H9 (cell line): ENCODE measurements around the gene THSD4. TPM values are rescaled to one million over a fixed set of nuclear protein-coding genes. Genes with fewer than 3 reads are reported as not detected.

ENCODE experiments used
- DNase-seq: peaks from one replicate; pipeline ENCODE4 v3.0.0-alpha.2; 2017
- H2AFZ ChIP-seq: one replicate; pipeline ENCODE4 v1.6.1; 2013; ENCODE audit warnings: mild to moderate bottlenecking, low read length, control low read depth, moderate library complexity
- H2AK5ac ChIP-seq: 2 replicates; pipeline ENCODE4 v1.6.1; 2013; ENCODE audit warnings: low read length, control low read depth, mixed read lengths; ENCODE audit not compliant: insufficient read length
- H2BK120ac ChIP-seq: one replicate; pipeline ENCODE4 v1.6.1; 2013; ENCODE audit warnings: low read depth, mild to moderate bottlenecking, low read length, control low read depth, inconsistent platforms; ENCODE audit not compliant: poor library complexity, severe bottlenecking
- H2BK12ac ChIP-seq: 2 replicates; pipeline ENCODE4 v1.6.1; 2013; ENCODE audit warnings: low read length, control low read depth, mixed read lengths, low read depth; ENCODE audit not compliant: insufficient read length
- H2BK15ac ChIP-seq: 2 replicates; pipeline ENCODE4 v1.6.1; 2013; ENCODE audit warnings: low read depth, low read length, control low read depth
- H2BK20ac ChIP-seq: one replicate; pipeline ENCODE4 v1.6.1; 2013; ENCODE audit warnings: low read depth, mild to moderate bottlenecking, low read length, control low read depth, inconsistent platforms; ENCODE audit not compliant: poor library complexity, severe bottlenecking
- H2BK5ac ChIP-seq: 2 replicates; pipeline ENCODE4 v1.6.1; 2013; ENCODE audit warnings: low read length, control low read depth, mixed read lengths; ENCODE audit not compliant: insufficient read length
- H3K14ac ChIP-seq: 2 replicates; pipeline ENCODE4 v1.6.1; 2013; ENCODE audit warnings: low read length, control low read depth; ENCODE audit not compliant: insufficient read depth
- H3K18ac ChIP-seq: 2 replicates; pipeline ENCODE4 v1.6.1; 2013; ENCODE audit warnings: low read depth, mild to moderate bottlenecking, mixed read lengths, low read length, control low read depth; ENCODE audit not compliant: insufficient read length
- H3K23ac ChIP-seq: 2 replicates; pipeline ENCODE4 v1.6.1; 2013; ENCODE audit warnings: low read length, control low read depth, mixed read lengths, low read depth; ENCODE audit not compliant: insufficient read length
- H3K23me2 ChIP-seq: 2 replicates; pipeline ENCODE4 v1.6.1; 2013; ENCODE audit warnings: low read depth, mild to moderate bottlenecking, mixed read lengths, low read length, control low read depth; ENCODE audit not compliant: insufficient read length, poor library complexity, severe bottlenecking
- H3K27ac ChIP-seq: 2 replicates; pipeline ENCODE4 v1.5.1; 2013; ENCODE audit warnings: low read length, control low read depth, mixed read lengths, low read depth; ENCODE audit not compliant: insufficient read length
- H3K27me3 ChIP-seq: 2 replicates; pipeline ENCODE4 v1.6.1; 2013; ENCODE audit warnings: low read length, control low read depth, inconsistent platforms; ENCODE audit not compliant: insufficient read depth
- H3K4ac ChIP-seq: 2 replicates; pipeline ENCODE4 v1.6.1; 2013; ENCODE audit warnings: low read depth, mild to moderate bottlenecking, control low read depth, inconsistent platforms, low read length, moderate library complexity
- H3K4me1 ChIP-seq: 2 replicates; pipeline ENCODE4 v1.6.1; 2013; ENCODE audit warnings: low read length, control low read depth, inconsistent platforms; ENCODE audit not compliant: insufficient read depth
- H3K4me2 ChIP-seq: 2 replicates; pipeline ENCODE4 v1.6.1; 2013; ENCODE audit warnings: low read length, control low read depth, mixed read lengths; ENCODE audit not compliant: insufficient read length, insufficient read depth
- H3K56ac ChIP-seq: 2 replicates; pipeline ENCODE4 v1.6.1; 2013; ENCODE audit warnings: low read depth, mild to moderate bottlenecking, mixed read lengths, low read length, control low read depth; ENCODE audit not compliant: insufficient read length
- H3K79me1 ChIP-seq: 2 replicates; pipeline ENCODE4 v1.6.1; 2013; ENCODE audit warnings: low read depth, mild to moderate bottlenecking, moderate library complexity, low read length, control low read depth, inconsistent platforms; ENCODE audit not compliant: insufficient read depth, poor library complexity, severe bottlenecking
- H3K79me2 ChIP-seq: 2 replicates; pipeline ENCODE4 v1.6.1; 2013; ENCODE audit warnings: low read length, control low read depth, inconsistent platforms; ENCODE audit not compliant: insufficient read depth
- H3K9ac ChIP-seq: 2 replicates; pipeline ENCODE4 v1.6.1; 2013; ENCODE audit warnings: low read length, control low read depth, mixed read lengths; ENCODE audit not compliant: insufficient read length; ENCODE audit errors: extremely low read depth
- H3K9me3 ChIP-seq: one replicate; pipeline ENCODE4 v1.6.1; 2013; ENCODE audit warnings: low read depth, low read length, inconsistent platforms; ENCODE audit not compliant: control insufficient read depth
- H3T11ph ChIP-seq: one replicate; pipeline ENCODE4 v1.6.1; 2013; ENCODE audit warnings: mild to moderate bottlenecking, low read length, control low read depth, inconsistent platforms
- H4K20me1 ChIP-seq: one replicate; pipeline ENCODE4 v1.6.1; 2013; ENCODE audit not compliant: control insufficient read depth, insufficient read length, insufficient read depth
- H4K5ac ChIP-seq: 2 replicates; pipeline ENCODE4 v1.6.1; 2013; ENCODE audit warnings: low read depth, mild to moderate bottlenecking, mixed read lengths, low read length, control low read depth; ENCODE audit not compliant: insufficient read length
- H4K8ac ChIP-seq: replicated peaks from 2 replicates; pipeline ENCODE4 v1.6.1; 2013; ENCODE audit warnings: low read length, control low read depth, mixed read lengths, low read depth; ENCODE audit not compliant: insufficient read length
- H4K91ac ChIP-seq: 2 replicates; pipeline ENCODE4 v1.6.1; 2013; ENCODE audit warnings: low read depth, mild to moderate bottlenecking, moderate library complexity, mixed read lengths, low read length, control low read depth; ENCODE audit not compliant: insufficient read length
- H3K27ac Mint-ChIP-seq, 3 experiments: 2 replicates in 2 of 3; 3 replicates in 1 of 3; pipeline ENCODE4 v1.8.0; 2020 to 2021; ENCODE audit warnings: mixed read lengths in 3 of 3, mild to moderate bottlenecking in 1 of 3, moderate library complexity in 1 of 3
- H3K27me3 Mint-ChIP-seq: 2 replicates; pipeline ENCODE4 v1.8.0; 2021; ENCODE audit warnings: low read depth, mild to moderate bottlenecking, moderate library complexity, mixed read lengths
- H3K36me3 Mint-ChIP-seq, 3 experiments: 2 replicates in 2 of 3; 3 replicates in 1 of 3; pipeline ENCODE4 v1.8.0; 2020 to 2021; ENCODE audit warnings: low read depth in 3 of 3, mixed read lengths in 3 of 3; ENCODE audit not compliant: insufficient read depth in 1 of 3
- H3K4me1 Mint-ChIP-seq, 2 experiments: 2 replicates each; pipeline ENCODE4 v1.8.0; 2020; ENCODE audit warnings: mixed read lengths in 2 of 2
- H3K4me3 Mint-ChIP-seq, 2 experiments: 2 replicates in 1 of 2; 3 replicates in 1 of 2; pipeline ENCODE4 v1.8.0; 2020 to 2021; ENCODE audit warnings: mild to moderate bottlenecking in 2 of 2, mixed read lengths in 2 of 2, moderate library complexity in 1 of 2
- H3K9me3 Mint-ChIP-seq, 2 experiments: 2 replicates in 1 of 2; 3 replicates in 1 of 2; pipeline ENCODE4 v1.8.0; 2020; ENCODE audit warnings: mild to moderate bottlenecking in 2 of 2, mixed read lengths in 2 of 2, moderate library complexity in 1 of 2
- WGBS: extraction: QIAGEN DNeasy Blood & Tissue Kit; methylation state at CpG from one replicate; pipeline ENCODE4 v1.1.7; 2013; ENCODE audit warnings: missing lambda C conversion rate, low lambda C conversion rate, mixed read lengths; ENCODE audit not compliant: insufficient read length; ENCODE audit errors: extremely low coverage; 5-methylcytosine and 5-hydroxymethylcytosine counted together
- total RNA-seq: library from RNA; stranded (reverse); gene quantifications from 2 replicates; pipeline ENCODE4 v1.2.1, GENCODE V29; 2021
- TF ChIP-seq, protein P1 (sequence below): fragments of 200-600 bp; sonication (generic); conservative IDR thresholded peaks from 3 replicates; pipeline ENCODE4 v1.8.0; 2021; ENCODE audit warnings: antibody characterized with exemption, mild to moderate bottlenecking

THSD4 gene
- total RNA-seq, 1 experiment from 2014 or later = 5.5 TPM

DNA sequence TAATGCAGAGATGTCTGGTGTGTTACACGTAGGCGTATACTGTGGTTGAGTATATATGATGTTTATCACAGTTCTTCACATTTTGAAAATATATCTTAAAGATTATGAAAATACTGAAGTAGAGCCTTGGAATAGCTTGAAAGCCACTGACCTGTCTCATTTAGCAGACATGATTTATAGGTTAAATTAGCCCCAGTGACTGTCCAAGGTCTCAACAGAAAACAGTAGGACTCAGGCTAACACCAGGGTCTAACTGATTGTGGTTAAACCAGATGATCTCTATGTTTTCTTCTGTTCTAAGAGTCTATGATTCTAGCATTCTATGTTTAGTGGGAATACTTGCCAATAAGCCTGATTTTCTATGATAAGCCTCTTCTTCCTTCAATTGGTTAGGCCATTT, 528.6 kb downstream of the THSD4 start:
- Histone ChIP-seq H3K23ac (no peak overlapping the region), H3K4ac (no peak overlapping the region), H3K18ac (no peak overlapping the region), H3T11ph (no peak overlapping the region), H3K79me2 (no peaks in the 10 kb centered on the region), H2AFZ (no peak overlapping the region), H3K23me2 (no peaks in the 10 kb centered on the region), H3K14ac (no peak overlapping the region), H2BK20ac (no peak overlapping the region), H4K20me1 (no peaks in the 10 kb centered on the region), H3K27ac (no peak overlapping the region), H4K91ac (no peak overlapping the region), H3K27me3 (no peaks in the 10 kb centered on the region), H2BK5ac (no peak overlapping the region), H4K5ac (no peak overlapping the region), H2BK12ac (no peak overlapping the region), H2BK120ac (no peak overlapping the region), H2AK5ac (no peak overlapping the region), H2BK15ac (no peak overlapping the region), H3K4me2 (no peak overlapping the region), H3K56ac (no peak overlapping the region), H4K8ac (no peak overlapping the region), H3K9ac (no peak overlapping the region), H3K4me1 (peaks cover 3% of the 10 kb centered on the region; the same call in 1 of the 2 replicates), H3K9me3 (no peaks in the 10 kb centered on the region), H3K79me1 (no peaks in the 10 kb centered on the region)
- no peak for DNase-seq
- WGBS = no CpG with 5 or more reads among the region's 2 CpGs
- TF ChIP-seq, protein P1, sequence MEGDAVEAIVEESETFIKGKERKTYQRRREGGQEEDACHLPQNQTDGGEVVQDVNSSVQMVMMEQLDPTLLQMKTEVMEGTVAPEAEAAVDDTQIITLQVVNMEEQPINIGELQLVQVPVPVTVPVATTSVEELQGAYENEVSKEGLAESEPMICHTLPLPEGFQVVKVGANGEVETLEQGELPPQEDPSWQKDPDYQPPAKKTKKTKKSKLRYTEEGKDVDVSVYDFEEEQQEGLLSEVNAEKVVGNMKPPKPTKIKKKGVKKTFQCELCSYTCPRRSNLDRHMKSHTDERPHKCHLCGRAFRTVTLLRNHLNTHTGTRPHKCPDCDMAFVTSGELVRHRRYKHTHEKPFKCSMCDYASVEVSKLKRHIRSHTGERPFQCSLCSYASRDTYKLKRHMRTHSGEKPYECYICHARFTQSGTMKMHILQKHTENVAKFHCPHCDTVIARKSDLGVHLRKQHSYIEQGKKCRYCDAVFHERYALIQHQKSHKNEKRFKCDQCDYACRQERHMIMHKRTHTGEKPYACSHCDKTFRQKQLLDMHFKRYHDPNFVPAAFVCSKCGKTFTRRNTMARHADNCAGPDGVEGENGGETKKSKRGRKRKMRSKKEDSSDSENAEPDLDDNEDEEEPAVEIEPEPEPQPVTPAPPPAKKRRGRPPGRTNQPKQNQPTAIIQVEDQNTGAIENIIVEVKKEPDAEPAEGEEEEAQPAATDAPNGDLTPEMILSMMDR = no peak
- no peaks in the 10 kb centered on the region for H3K27me3 Mint-ChIP-seq
- H3K4me1 Mint-ChIP-seq = peaks cover 14 to 24% of the 10 kb centered on the region in 2 experiments
- no peaks in the 10 kb centered on the region for H3K36me3 Mint-ChIP-seq
- no peak overlapping the region for H3K27ac Mint-ChIP-seq
- H3K9me3 Mint-ChIP-seq = 0 out of 5 replicates have a peak, but pooled peaks cover 0 to 2% of the 10 kb centered on the region in 2 experiments
- no peak overlapping the region for H3K4me3 Mint-ChIP-seq
